Fibroblast of lung (primary cell): Measurements from ENCODE around the gene ITGB7. TPM values are rescaled to one million over a fixed set of nuclear protein-coding genes. Genes with fewer than 3 reads are reported as not detected.

ENCODE experiments used
- DNase-seq, 2 donors: peaks; one replicate each; pipeline versions ENCODE4 v3.0.0 to v3.0.0-alpha.2; 2010; ENCODE audit warnings: low read depth in 2 of 2
- H2AFZ ChIP-seq: 2 replicates; pipeline ENCODE4 v1.5.1; 2012; ENCODE audit warnings: low read length, control low read depth, inconsistent platforms
- H3K27ac ChIP-seq: 2 replicates; pipeline ENCODE4 v1.5.1; 2011; ENCODE audit warnings: low read length, control low read depth; ENCODE audit not compliant: insufficient read depth
- H3K27me3 ChIP-seq: 2 replicates; pipeline ENCODE4 v1.5.1; 2011; ENCODE audit warnings: mild to moderate bottlenecking, low read length; ENCODE audit not compliant: control insufficient read depth, insufficient read depth
- H3K36me3 ChIP-seq: 2 replicates; pipeline ENCODE4 v1.5.1; 2011; ENCODE audit warnings: low read length; ENCODE audit not compliant: control insufficient read depth, insufficient read depth
- H3K4me1 ChIP-seq: 2 replicates; pipeline ENCODE4 v1.5.1; 2011; ENCODE audit warnings: low read length; ENCODE audit not compliant: control insufficient read depth, insufficient read depth; ENCODE audit errors: extremely low read depth
- H3K4me2 ChIP-seq: 2 replicates; pipeline ENCODE4 v1.5.1; 2011; ENCODE audit warnings: low read length, control low read depth; ENCODE audit not compliant: insufficient read depth; ENCODE audit errors: extremely low read depth
- H3K4me3 ChIP-seq, 4 experiments: fragments of 200-600 bp in 1 of 4; sonication (generic) in 1 of 4; replicated peaks in 1 of 4; 2 replicates each; pipeline ENCODE4 v1.5.1; 2011 to 2016; ENCODE audit warnings: low read length in 4 of 4, low read depth in 3 of 4, mild to moderate bottlenecking in 3 of 4, control low read depth in 2 of 4, inconsistent platforms in 1 of 4, mixed read lengths in 1 of 4; ENCODE audit not compliant: insufficient read depth in 1 of 4; ENCODE audit errors: control extremely low read depth in 1 of 4
- H3K79me2 ChIP-seq: 2 replicates; pipeline ENCODE4 v1.5.1; 2012; ENCODE audit warnings: mild to moderate bottlenecking, low read length, inconsistent platforms; ENCODE audit not compliant: control insufficient read depth, insufficient read depth
- H3K9ac ChIP-seq: 2 replicates; pipeline ENCODE4 v1.5.1; 2011; ENCODE audit warnings: mild to moderate bottlenecking, low read length, control low read depth; ENCODE audit not compliant: insufficient read depth
- H3K9me3 ChIP-seq: 2 replicates; pipeline ENCODE4 v1.5.1; 2012; ENCODE audit warnings: low read depth, low read length; ENCODE audit not compliant: control insufficient read depth, insufficient read depth
- H4K20me1 ChIP-seq: 2 replicates; pipeline ENCODE4 v1.5.1; 2011; ENCODE audit warnings: low read length; ENCODE audit not compliant: control insufficient read depth, insufficient read depth; ENCODE audit errors: extremely low read depth
- EZH2 ChIP-seq: IDR thresholded peaks from 2 replicates; pipeline ENCODE4 v1.5.1; 2012; ENCODE audit warnings: low read length, control low read depth, mild to moderate bottlenecking; ENCODE audit errors: missing control alignments
- polyA plus RNA-seq, 2 donors: library from polyadenylated mRNA; depleted of rRNA in 1 of 2; stranded (reverse) in 1 of 2; unstranded in 1 of 2; fragments of >200 nt; gene quantifications; 2 replicates each; pipeline ENCODE4 v1.2.1, GENCODE V29; 2011 to 2012; ENCODE audit warnings: missing spikeins in 1 of 2
- total RNA-seq: library from RNA; depleted of rRNA; stranded (reverse); fragments of >200 nt; gene quantifications from 2 replicates; pipeline ENCODE4 v1.2.1, GENCODE V29; 2014
- TF ChIP-seq, protein P1 (sequence below), 2 donors: IDR thresholded peaks in 1 of 2; conservative IDR thresholded peaks in 1 of 2; 1 replicate in 1 of 2; 2 replicates in 1 of 2; pipeline ENCODE4 v1.5.1; 2011 to 2012; ENCODE audit warnings: low read length in 2 of 2, control low read depth in 1 of 2, inconsistent platforms in 1 of 2, low read depth in 1 of 2, mild to moderate bottlenecking in 1 of 2

The ITGB7 gene
- total and polyA plus RNA-seq, 2 donors (not counting 1 experiment from before 2014, with no cell fraction given): 0.20 to 0.50 TPM

DNA sequence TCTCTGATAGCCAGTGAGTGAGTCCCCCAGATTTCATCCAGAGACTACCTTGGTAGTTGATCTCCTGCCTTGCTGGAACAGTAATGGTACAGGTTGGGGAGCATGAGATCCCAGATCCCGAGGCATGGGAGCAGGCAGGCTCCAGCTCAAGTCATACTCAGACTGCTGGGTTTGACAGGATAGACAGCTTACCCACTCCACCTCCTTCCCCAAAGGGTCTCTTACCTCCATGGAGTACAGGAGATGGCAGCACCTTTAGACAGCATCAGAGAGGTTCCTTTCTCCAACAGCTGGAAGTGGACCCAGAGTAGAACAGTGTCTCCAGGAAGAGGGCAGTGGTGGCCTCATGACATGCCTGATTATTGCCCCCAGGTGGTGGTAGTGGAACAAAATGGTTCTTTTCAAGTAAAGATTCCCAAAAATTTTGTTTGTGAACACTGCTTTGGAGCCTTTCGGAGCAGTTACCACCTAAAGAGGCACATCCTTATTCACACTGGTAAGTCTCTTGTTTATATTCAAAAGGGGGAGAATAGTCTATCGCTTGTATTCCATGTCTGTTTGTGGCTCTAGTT is 21.4 kb downstream of the ITGB7 start:
- TF ChIP-seq, protein P1, sequence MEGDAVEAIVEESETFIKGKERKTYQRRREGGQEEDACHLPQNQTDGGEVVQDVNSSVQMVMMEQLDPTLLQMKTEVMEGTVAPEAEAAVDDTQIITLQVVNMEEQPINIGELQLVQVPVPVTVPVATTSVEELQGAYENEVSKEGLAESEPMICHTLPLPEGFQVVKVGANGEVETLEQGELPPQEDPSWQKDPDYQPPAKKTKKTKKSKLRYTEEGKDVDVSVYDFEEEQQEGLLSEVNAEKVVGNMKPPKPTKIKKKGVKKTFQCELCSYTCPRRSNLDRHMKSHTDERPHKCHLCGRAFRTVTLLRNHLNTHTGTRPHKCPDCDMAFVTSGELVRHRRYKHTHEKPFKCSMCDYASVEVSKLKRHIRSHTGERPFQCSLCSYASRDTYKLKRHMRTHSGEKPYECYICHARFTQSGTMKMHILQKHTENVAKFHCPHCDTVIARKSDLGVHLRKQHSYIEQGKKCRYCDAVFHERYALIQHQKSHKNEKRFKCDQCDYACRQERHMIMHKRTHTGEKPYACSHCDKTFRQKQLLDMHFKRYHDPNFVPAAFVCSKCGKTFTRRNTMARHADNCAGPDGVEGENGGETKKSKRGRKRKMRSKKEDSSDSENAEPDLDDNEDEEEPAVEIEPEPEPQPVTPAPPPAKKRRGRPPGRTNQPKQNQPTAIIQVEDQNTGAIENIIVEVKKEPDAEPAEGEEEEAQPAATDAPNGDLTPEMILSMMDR (conservative IDR thresholded peaks at IDR 0.05 in 1 of 2, IDR thresholded peaks at IDR 0.05 in 1 of 2; ENCODE audit: low read depth in 1 of 2, low read length in 2 of 2): no peak
- no peak for TF ChIP-seq EZH2
- Histone ChIP-seq H3K36me3 (peaks cover 9% of the 10 kb centered on the region), H3K9me3 (no peaks in the 10 kb centered on the region)

DNA sequence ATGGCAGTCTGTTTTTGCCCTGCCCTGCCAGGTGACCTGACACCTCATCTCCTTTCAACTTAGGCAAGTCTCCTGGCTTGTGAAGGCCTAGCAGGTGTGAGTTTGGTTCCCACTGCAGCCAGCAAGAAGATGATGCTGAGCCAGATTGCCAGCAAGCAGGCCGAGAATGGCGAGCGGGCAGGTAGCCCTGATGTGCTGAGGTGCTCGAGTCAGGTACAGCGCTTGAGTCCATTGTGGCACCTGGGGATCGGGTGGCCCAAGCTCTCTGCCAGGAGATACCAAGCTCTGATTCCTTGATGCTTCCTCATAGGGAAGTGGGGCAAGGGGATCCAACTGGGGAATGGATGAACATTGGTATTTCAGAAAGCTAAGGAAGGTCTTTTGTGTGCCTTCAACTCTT is 22.2 kb downstream of the ITGB7 start:
- Histone ChIP-seq H3K4me3 (no peak overlapping the region), H3K4me1 (peaks cover 7% of the 10 kb centered on the region), H3K27me3 (no peaks in the 10 kb centered on the region), H3K9ac (no peak overlapping the region), H2AFZ (no peak overlapping the region), H3K4me2 (no peak overlapping the region), H3K9me3 (no peaks in the 10 kb centered on the region), H3K79me2 (peaks cover 16% of the 10 kb centered on the region), H3K27ac (no peak overlapping the region), H3K36me3 (peaks cover 9% of the 10 kb centered on the region), H4K20me1 (no peaks in the 10 kb centered on the region)
- no peak for DNase-seq
- TF ChIP-seq, protein P1 (conservative IDR thresholded peaks at IDR 0.05 in 1 of 2, IDR thresholded peaks at IDR 0.05 in 1 of 2; ENCODE audit: low read depth in 1 of 2, low read length in 2 of 2): no peak
- TF ChIP-seq EZH2: no peak

More for the DNA sequence above, 21.4 kb downstream of the ITGB7 start:
- Histone ChIP-seq H3K9ac (no peak overlapping the region), H2AFZ (no peak overlapping the region), H4K20me1 (no peaks in the 10 kb centered on the region), H3K27me3 (no peaks in the 10 kb centered on the region), H3K79me2 (peaks cover 16% of the 10 kb centered on the region), H3K4me3 (no peak overlapping the region), H3K27ac (no peak overlapping the region), H3K4me1 (peaks cover 7% of the 10 kb centered on the region), H3K4me2 (no peak overlapping the region)
- DNase-seq: no peak

DNA sequence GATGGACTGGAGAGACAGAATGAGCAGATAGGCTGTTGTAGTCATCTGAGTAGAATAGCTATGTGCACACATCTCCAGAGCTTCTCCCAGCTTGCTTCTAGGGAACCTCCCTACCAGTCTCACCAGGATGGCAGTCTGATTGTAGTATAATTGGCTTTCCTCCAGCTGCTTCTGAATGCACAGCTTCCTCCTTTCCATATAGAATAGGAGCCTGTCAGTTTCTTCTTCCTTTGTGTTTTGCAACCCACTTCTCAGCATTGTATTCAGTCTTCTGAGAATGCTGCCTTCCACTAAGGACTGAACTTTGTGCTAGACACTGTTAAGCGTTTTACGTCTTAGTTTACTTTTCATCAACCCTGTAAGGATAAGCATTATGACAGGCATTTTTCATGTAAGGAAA is 24.1 kb downstream of the ITGB7 start:
- Histone ChIP-seq H3K4me1 (peaks cover 10% of the 10 kb centered on the region), H3K9me3 (no peaks in the 10 kb centered on the region), H4K20me1 (no peaks in the 10 kb centered on the region), H3K27ac (no peak overlapping the region), H3K4me3 (peak overlapping the region in 2 of 4 experiments; percentile 80 to 82), H3K27me3 (no peaks in the 10 kb centered on the region), H3K36me3 (peaks cover 9% of the 10 kb centered on the region), H3K79me2 (peaks cover 16% of the 10 kb centered on the region), H3K4me2 (peak overlapping the region; percentile 36), H2AFZ (no peak overlapping the region), H3K9ac (no peak overlapping the region)
- TF ChIP-seq, protein P1 (conservative IDR thresholded peaks at IDR 0.05 in 1 of 2, IDR thresholded peaks at IDR 0.05 in 1 of 2; ENCODE audit: low read depth in 1 of 2, low read length in 2 of 2): no peak
- no peak for TF ChIP-seq EZH2
- DNase-seq: no peak
